Fibroblast of the aortic adventitia (primary cell): ENCODE data around the gene PLEKHG4B. TPM values are rescaled to one million over a fixed set of nuclear protein-coding genes. Genes with fewer than 3 reads are reported as not detected.
"Not testable (repeated sequence)": the region's sequence is repeated elsewhere in the genome, so short reads cannot be mapped to it uniquely, and the experiment has no call there.

ENCODE experiments used
- DNase-seq: peaks from one replicate; pipeline ENCODE4 v3.0.0-alpha.2; 2010; ENCODE audit warnings: low read depth
- H3K4me3 ChIP-seq: 2 replicates; pipeline ENCODE4 v1.5.1; 2011; ENCODE audit warnings: low read depth, mild to moderate bottlenecking, control low read depth, low read length, moderate library complexity
- CTCF ChIP-seq: IDR thresholded peaks from 2 replicates; pipeline ENCODE4 v1.5.1; 2011; ENCODE audit warnings: mild to moderate bottlenecking, low read length, control low read depth, inconsistent platforms; ENCODE audit not compliant: insufficient read depth
- small RNA-seq: library from RNA; depleted of rRNA; stranded (forward); fragments of <200 nt; gene quantifications from one replicate; pipeline ENCODE3, GENCODE V24; 2012
- total RNA-seq: library from RNA; depleted of rRNA; stranded (reverse); fragments of >200 nt; gene quantifications from 2 replicates; pipeline ENCODE4 v1.2.3, GENCODE V29; 2012; ENCODE audit warnings: low replicate concordance

The PLEKHG4B gene
- total RNA-seq, 1 donor, result not detected

- no peak overlapping the region for H3K4me3 ChIP-seq
- TF ChIP-seq CTCF, result no peak
- no peak for DNase-seq
Measured at GRCh38 chr5:225334-225733, 133.4 kb downstream of the PLEKHG4B start.

- not testable (repeated sequence) for DNase-seq
Measured at GRCh38 chr5:227375-227774, 135.4 kb downstream of the PLEKHG4B start.

GRCh38 chr5:228886-229285, 136.9 kb downstream of the PLEKHG4B start:
- DNase-seq, result no peak
- no peak overlapping the region for H3K4me3 ChIP-seq
- TF ChIP-seq CTCF, result no peak

More at GRCh38 chr5:227375-227774, 135.4 kb downstream of the PLEKHG4B start:
- not testable (repeated sequence) for H3K4me3 ChIP-seq

GRCh38 chr5:230711-231110, 138.7 kb downstream of the PLEKHG4B start:
- TF ChIP-seq CTCF, result no peak
- no peak overlapping the region for H3K4me3 ChIP-seq
- DNase-seq, result no peak

GRCh38 chr5:231661-232060, 139.7 kb downstream of the PLEKHG4B start:
- no peak overlapping the region for H3K4me3 ChIP-seq
- TF ChIP-seq CTCF, result no peak

GRCh38 chr5:233426-233825, 141.5 kb downstream of the PLEKHG4B start:
- DNase-seq, H3K4me3 ChIP-seq: not testable (repeated sequence)

More at GRCh38 chr5:231661-232060, 139.7 kb downstream of the PLEKHG4B start:
- DNase-seq, result no peak

- no peak overlapping the region for H3K4me3 ChIP-seq
- DNase-seq, result no peak
- TF ChIP-seq CTCF, result no peak
Measured at GRCh38 chr5:234450-234849, 142.5 kb downstream of the PLEKHG4B start.

GRCh38 chr5:235527-235926, 143.6 kb downstream of the PLEKHG4B start:
- DNase-seq, H3K4me3 ChIP-seq: not testable (repeated sequence)

- H3K4me3 ChIP-seq, DNase-seq: not testable (repeated sequence)
Measured at GRCh38 chr5:237931-238330, 146.0 kb downstream of the PLEKHG4B start.

Small RNA genes lying within 50 kb of the gene (small RNA-seq; reads per million reads assigned to genes)
- gene RF00019, result not detected

Other genes with a start within 250 kb of the PLEKHG4B start
- not detected in 2 replicates for gene LRRC14B, start 99.3 kb downstream of the PLEKHG4B start, total RNA-seq
- 8.2 and 8.3 TPM in 2 replicates for gene CCDC127, start 126.0 kb downstream of the PLEKHG4B start, total RNA-seq
- 92.6 and 116 TPM in 2 replicates for gene SDHA, start 126.2 kb downstream of the PLEKHG4B start, total RNA-seq
- 59.1 and 83.7 TPM in 2 replicates for gene PDCD6, start 179.5 kb downstream of the PLEKHG4B start, total RNA-seq
- gene AHRR, start 229.5 kb downstream of the PLEKHG4B start, total RNA-seq, result 8.8 and 31.9 TPM in 2 replicates